ENCODE measurements around the gene RMRP.

RMRP gene

GRCh38 chr9:35675732-35676392 is 18.0 kb upstream of the RMRP start:
- DNase-seq (ENCODE audit: extremely low read depth, low read depth): no peak
- H3K4me3 ChIP-seq (replicated peaks; ENCODE audit: low read depth, low read length): peak overlapping the region; percentile 36
- no peak for TF ChIP-seq CTCF (IDR thresholded peaks at IDR 0.05; ENCODE audit: low read depth, low read length, missing control alignments)

GRCh38 chr9:35675204-35675603 is 17.4 kb upstream of the RMRP start:
- no peak overlapping the region for H3K4me3 ChIP-seq (replicated peaks; ENCODE audit: low read depth, low read length)
- DNase-seq (ENCODE audit: extremely low read depth, low read depth): no peak
- TF ChIP-seq CTCF (IDR thresholded peaks at IDR 0.05; ENCODE audit: low read depth, low read length, missing control alignments): no peak

- DNase-seq (ENCODE audit: extremely low read depth, low read depth): no peak
- H3K4me3 ChIP-seq (replicated peaks; ENCODE audit: low read depth, low read length): no peak overlapping the region
- TF ChIP-seq CTCF (IDR thresholded peaks at IDR 0.05; ENCODE audit: low read depth, low read length, missing control alignments): no peak
Measured at GRCh38 chr9:35674025-35674361, 16.2 kb upstream of the RMRP start.

- H3K4me3 ChIP-seq (replicated peaks; ENCODE audit: low read depth, low read length): no peak within 1 kb of the TSS
- DNase-seq (ENCODE audit: extremely low read depth, low read depth): no peak
Measured at GRCh38 chr9:35673132-35674024, 15.6 kb upstream of the RMRP start, which contains the start of gene CA9. Gene CA9, plus strand, starts transcription at chr9:35673928. Its CDS starts 32 bp downstream, at chr9:35673960.

GRCh38 chr9:35669331-35670145 is 11.7 kb upstream of the RMRP start:
- no peak for TF ChIP-seq CTCF (IDR thresholded peaks at IDR 0.05; ENCODE audit: low read depth, low read length, missing control alignments)
- no peak for DNase-seq (ENCODE audit: extremely low read depth, low read depth)
- no peak overlapping the region for H3K4me3 ChIP-seq (replicated peaks; ENCODE audit: low read depth, low read length)

More at GRCh38 chr9:35673132-35674024, 15.6 kb upstream of the RMRP start, which contains the start of gene CA9:
- no peak for TF ChIP-seq CTCF (IDR thresholded peaks at IDR 0.05; ENCODE audit: low read depth, low read length, missing control alignments)

GRCh38 chr9:35667939-35668338 is 10.1 kb upstream of the RMRP start:
- DNase-seq (ENCODE audit: extremely low read depth, low read depth): no peak
- H3K4me3 ChIP-seq (replicated peaks; ENCODE audit: low read depth, low read length): no peak overlapping the region
- TF ChIP-seq CTCF (IDR thresholded peaks at IDR 0.05; ENCODE audit: low read depth, low read length, missing control alignments): no peak
